Bronchial epithelial cell (primary cell): ENCODE measurements around the gene SEMA3B. TPM values are rescaled to one million over a fixed set of nuclear protein-coding genes. Genes with fewer than 3 reads are reported as not detected.

Source experiments
- DNase-seq: peaks from one replicate; pipeline ENCODE4 v3.0.0-alpha.2; 2010; ENCODE audit warnings: low read depth
- FAIRE-seq: peaks from 2 replicates; lab custom pipeline; 2011; peaks lifted over from hg19 to GRCh38; lab: Jason Lieb, UNC
- H3K27me3 ChIP-seq: 2 replicates; pipeline ENCODE4 v1.5.1; 2011; ENCODE audit warnings: low read length; ENCODE audit not compliant: control insufficient read depth, insufficient read depth
- H3K36me3 ChIP-seq: 2 replicates; pipeline ENCODE4 v1.5.1; 2011; ENCODE audit warnings: low read length; ENCODE audit not compliant: control insufficient read depth, insufficient read depth
- H3K4me3 ChIP-seq: 2 replicates; pipeline ENCODE4 v1.5.1; 2011; ENCODE audit warnings: mild to moderate bottlenecking, low read depth, low read length, control low read depth
- total RNA-seq: library from RNA; depleted of rRNA; stranded (reverse); fragments of >200 nt; gene quantifications from 2 replicates; pipeline ENCODE4 v1.2.1, GENCODE V29; 2014
- TF ChIP-seq, protein P1 (sequence below): IDR thresholded peaks from 2 replicates; pipeline ENCODE4 v1.5.1; 2011; ENCODE audit warnings: mild to moderate bottlenecking, moderate library complexity, low read length, control low read depth, inconsistent platforms; ENCODE audit not compliant: insufficient read depth, severe bottlenecking

The SEMA3B gene
- total RNA-seq, 1 donor from 2014 or later: 7.1 TPM

DNA sequence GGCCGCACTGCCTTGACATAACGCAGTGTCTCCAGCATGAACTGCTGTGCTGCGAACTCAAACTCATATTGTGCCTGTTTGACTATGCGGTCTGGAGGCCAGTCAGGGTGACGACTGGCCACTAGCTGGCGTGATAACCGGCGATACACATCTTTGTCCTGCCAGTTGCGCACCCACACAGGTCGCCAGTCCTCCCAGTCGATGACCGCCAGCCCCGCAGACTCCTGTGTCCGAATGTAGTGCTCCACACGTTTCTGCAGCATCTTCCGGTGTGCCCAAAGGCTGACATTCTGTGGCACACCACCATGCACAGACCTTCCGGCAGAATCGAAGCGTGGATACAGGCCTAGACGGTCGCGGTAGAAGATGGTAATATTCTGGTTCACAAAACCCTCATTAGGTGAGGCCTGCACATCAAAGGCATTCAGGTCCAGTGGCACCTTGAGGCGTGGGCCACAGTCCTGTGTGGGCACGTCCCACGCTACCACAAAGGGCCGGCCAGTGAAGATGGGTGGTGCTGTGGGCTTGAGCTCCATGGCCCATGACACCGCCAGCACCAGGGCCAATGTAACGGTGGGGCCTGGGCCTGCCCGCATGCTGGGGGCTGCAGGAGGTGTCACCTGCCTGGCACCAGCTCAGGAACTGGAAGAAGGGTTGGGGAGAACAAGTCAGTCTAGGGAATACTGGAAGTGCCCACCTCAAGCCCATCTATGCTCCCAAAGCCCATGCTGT is 51.1 kb downstream of the SEMA3B start:
- DNase-seq (no peak), FAIRE-seq (no peak)
- Histone ChIP-seq H3K36me3 (peaks cover 26% of the 10 kb centered on the region), H3K27me3 (no peaks in the 10 kb centered on the region), H3K4me3 (peak overlapping the region; percentile 61)
- TF ChIP-seq, protein P1, sequence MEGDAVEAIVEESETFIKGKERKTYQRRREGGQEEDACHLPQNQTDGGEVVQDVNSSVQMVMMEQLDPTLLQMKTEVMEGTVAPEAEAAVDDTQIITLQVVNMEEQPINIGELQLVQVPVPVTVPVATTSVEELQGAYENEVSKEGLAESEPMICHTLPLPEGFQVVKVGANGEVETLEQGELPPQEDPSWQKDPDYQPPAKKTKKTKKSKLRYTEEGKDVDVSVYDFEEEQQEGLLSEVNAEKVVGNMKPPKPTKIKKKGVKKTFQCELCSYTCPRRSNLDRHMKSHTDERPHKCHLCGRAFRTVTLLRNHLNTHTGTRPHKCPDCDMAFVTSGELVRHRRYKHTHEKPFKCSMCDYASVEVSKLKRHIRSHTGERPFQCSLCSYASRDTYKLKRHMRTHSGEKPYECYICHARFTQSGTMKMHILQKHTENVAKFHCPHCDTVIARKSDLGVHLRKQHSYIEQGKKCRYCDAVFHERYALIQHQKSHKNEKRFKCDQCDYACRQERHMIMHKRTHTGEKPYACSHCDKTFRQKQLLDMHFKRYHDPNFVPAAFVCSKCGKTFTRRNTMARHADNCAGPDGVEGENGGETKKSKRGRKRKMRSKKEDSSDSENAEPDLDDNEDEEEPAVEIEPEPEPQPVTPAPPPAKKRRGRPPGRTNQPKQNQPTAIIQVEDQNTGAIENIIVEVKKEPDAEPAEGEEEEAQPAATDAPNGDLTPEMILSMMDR: no peak

DNA sequence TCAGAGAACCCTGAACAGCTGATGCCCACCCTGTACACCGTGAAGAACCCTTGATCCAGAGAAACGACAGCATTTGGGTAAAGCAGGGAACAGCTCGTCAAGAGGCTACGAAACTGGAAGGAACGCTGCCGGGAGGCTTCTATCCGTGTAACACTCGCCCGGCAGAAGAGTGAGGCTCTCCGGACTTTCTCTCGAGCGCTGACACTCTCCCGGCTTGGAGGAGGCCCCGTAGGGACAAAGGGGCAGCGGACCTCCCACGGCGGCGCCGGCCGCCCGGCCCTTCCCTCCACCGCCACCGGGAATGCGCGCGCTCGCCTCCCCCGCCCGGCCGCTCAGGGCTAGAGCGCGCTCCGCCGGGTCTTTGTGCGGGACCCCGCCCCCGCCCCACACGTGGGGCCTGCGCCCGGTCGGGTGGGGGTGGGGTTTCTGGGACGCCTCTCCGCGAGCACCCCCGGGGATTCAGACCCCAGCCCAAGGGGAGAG is 51.9 kb downstream of the SEMA3B start:
- H3K36me3 ChIP-seq: peaks cover 27% of the 10 kb centered on the region
- no peaks in the 10 kb centered on the region for H3K27me3 ChIP-seq
- FAIRE-seq: no peak
- TF ChIP-seq, protein P1: no peak
- peak; percentile 43 for DNase-seq
- peak overlapping the region; percentile 61 for H3K4me3 ChIP-seq

DNA sequence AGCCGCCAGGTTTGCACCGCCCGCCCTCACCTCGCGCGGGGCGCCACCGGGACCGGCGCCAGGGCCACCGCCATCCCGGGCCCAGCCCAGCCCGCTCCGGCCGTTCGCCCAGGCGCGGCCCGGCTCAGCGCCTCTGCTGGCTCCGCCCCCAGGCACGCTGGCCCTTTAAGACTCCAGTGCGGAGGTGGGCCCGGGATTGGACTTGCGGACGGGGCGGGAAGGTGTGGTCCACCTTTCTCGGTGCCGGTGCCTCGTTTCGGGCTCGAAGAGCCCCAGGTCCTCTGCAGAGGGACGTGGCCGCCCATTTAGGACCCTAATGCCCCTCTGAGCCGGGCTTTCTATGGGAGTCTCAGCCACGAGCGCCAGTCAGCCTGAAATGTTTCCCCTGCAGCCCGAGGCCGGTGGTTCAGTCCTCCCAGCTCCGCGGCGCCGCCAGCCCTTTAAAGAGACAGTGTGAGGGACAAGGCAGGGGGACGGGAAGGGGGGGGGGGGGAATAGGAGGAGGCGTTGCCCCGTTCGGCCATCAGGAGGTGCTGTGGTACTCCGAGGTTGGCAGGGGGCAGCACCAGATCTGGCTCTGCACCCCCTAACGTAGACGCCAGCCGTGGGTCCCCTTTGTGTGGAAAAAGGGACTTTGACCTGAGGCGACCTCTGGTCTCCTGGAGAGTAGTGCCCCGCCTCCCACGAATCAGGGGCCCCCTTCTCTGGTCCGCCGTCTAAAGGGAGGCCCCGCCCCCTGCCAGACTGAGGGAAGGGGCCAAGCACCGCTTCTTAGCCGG is 52.6 kb downstream of the SEMA3B start:
- Histone ChIP-seq H3K36me3 (peaks cover 29% of the 10 kb centered on the region), H3K4me3 (peak overlapping the region; percentile 61), H3K27me3 (no peaks in the 10 kb centered on the region)
- FAIRE-seq (no peak), DNase-seq (peak; percentile 69)
- TF ChIP-seq, protein P1: peak; percentile 55

DNA sequence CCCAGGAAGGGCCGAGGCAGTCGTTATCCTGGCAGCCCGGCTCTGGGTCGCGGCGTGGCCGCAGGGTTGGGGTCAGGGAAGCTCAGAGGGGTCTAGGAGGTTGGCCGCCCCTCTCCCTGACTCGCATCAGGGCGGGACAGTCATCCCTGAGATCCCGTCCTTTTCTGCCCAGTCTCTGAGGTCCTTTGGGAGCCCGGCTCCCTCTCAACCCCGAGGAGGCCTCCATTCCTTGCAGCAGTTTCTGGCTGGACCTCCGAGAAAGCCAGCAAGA is 53.1 kb downstream of the SEMA3B start:
- TF ChIP-seq, protein P1: no peak
- peaks cover 29% of the 10 kb centered on the region for H3K36me3 ChIP-seq
- FAIRE-seq: no peak

DNA sequence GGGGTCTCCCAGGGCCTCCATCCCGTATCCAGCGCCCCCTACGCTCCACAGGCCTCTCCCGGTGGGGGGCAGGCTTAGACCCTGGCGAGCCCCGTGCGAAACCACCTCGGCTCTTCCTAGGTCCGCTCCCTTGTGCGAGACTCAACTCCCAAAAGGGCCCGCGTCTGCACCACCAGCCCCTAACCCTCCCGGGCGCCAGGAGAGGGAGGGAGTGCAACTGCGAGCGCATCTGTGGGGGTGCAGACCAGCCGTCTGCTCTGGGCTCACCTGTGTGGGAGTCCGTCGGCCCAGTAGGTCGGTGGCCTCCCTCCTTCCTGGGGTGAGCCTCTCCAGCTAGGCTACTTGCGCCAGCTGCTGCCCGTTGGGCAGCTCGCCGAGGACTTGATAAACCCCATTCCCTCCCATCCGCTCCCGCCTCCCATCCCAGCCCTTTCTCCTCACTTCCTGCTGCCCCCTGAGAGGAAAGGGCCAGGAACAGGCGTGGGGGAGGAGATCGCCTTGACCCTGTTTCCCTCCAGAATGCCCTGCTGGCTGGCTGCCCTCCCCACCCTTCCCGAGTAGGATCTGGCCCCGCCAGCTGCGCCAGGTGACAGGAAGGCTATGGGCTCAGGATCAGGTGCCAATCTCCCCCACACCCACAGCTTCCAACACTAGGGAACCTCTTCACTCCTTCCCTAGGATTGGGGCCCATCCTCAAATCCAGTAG is 53.6 kb downstream of the SEMA3B start, which contains the start of gene HYAL2:
Gene HYAL2, minus strand, starts transcription at position 360 of the 706 bp plus-strand sequence. CDS start 2,256 bp downstream, outside the sequence.
- peak within 1 kb of the TSS; percentile 61 for H3K4me3 ChIP-seq
- no peak for DNase-seq
- no peak for FAIRE-seq
- no peaks in the 10 kb centered on the region for H3K27me3 ChIP-seq
- TF ChIP-seq, protein P1: no peak
- peaks cover 27% of the 10 kb centered on the region for H3K36me3 ChIP-seq

More for the DNA sequence above, 53.1 kb downstream of the SEMA3B start:
- H3K4me3 ChIP-seq: peak overlapping the region; percentile 61
- H3K27me3 ChIP-seq: no peaks in the 10 kb centered on the region
- DNase-seq: no peak
